Measurements from ENCODE around the gene ZNF862. TPM values are rescaled to one million over a fixed set of nuclear protein-coding genes. Genes with fewer than 3 reads are reported as not detected.

The ZNF862 gene
- total RNA-seq, 1 donor from 2014 or later: 24.6 TPM

GRCh38 chr7:149845257-149845980 lies 7.2 kb downstream of the ZNF862 start:
- no peak for DNase-seq (ENCODE audit: low spot score)

GRCh38 chr7:149846021-149846420 lies 7.8 kb downstream of the ZNF862 start:
- DNase-seq (ENCODE audit: low spot score): no peak

GRCh38 chr7:149846436-149847046 lies 8.4 kb downstream of the ZNF862 start:
- no peak for DNase-seq (ENCODE audit: low spot score)

GRCh38 chr7:149849174-149849573 lies 11.0 kb downstream of the ZNF862 start:
- DNase-seq (ENCODE audit: low spot score): no peak

- no peak for DNase-seq (ENCODE audit: low spot score)
Measured at GRCh38 chr7:149850007-149850594, 11.9 kb downstream of the ZNF862 start.

GRCh38 chr7:149850716-149851115 lies 12.5 kb downstream of the ZNF862 start:
- DNase-seq (ENCODE audit: low spot score): no peak

- DNase-seq (ENCODE audit: low spot score): no peak
Measured at GRCh38 chr7:149851449-149851848, 13.3 kb downstream of the ZNF862 start.

GRCh38 chr7:149853157-149853556 lies 15.0 kb downstream of the ZNF862 start:
- no peak for DNase-seq (ENCODE audit: low spot score)

GRCh38 chr7:149854611-149855360 lies 16.6 kb downstream of the ZNF862 start:
- peak; percentile 61 for DNase-seq (ENCODE audit: low spot score)

GRCh38 chr7:149855361-149856305 lies 17.5 kb downstream of the ZNF862 start:
- no peak for DNase-seq (ENCODE audit: low spot score)

- DNase-seq (ENCODE audit: low spot score): no peak
Measured at GRCh38 chr7:149856583-149856982, 18.4 kb downstream of the ZNF862 start.

- no peak for DNase-seq (ENCODE audit: low spot score)
Measured at GRCh38 chr7:149859369-149859768, 21.2 kb downstream of the ZNF862 start.

GRCh38 chr7:149859876-149860275 lies 21.7 kb downstream of the ZNF862 start:
- no peak for DNase-seq (ENCODE audit: low spot score)

- no peak for DNase-seq (ENCODE audit: low spot score)
Measured at GRCh38 chr7:149860821-149861727, 22.9 kb downstream of the ZNF862 start.

GRCh38 chr7:149861728-149862045 lies 23.5 kb downstream of the ZNF862 start:
- no peak for DNase-seq (ENCODE audit: low spot score)

GRCh38 chr7:149862156-149862555 lies 24.0 kb downstream of the ZNF862 start:
- DNase-seq (ENCODE audit: low spot score): no peak

GRCh38 chr7:149863500-149863899 lies 25.3 kb downstream of the ZNF862 start:
- DNase-seq (ENCODE audit: low spot score): no peak

GRCh38 chr7:149864023-149864422 lies 25.8 kb downstream of the ZNF862 start:
- no peak for DNase-seq (ENCODE audit: low spot score)

GRCh38 chr7:149864751-149865150 lies 26.6 kb downstream of the ZNF862 start:
- DNase-seq (ENCODE audit: low spot score): no peak

- no peak for DNase-seq (ENCODE audit: low spot score)
Measured at GRCh38 chr7:149865437-149865836, 27.3 kb downstream of the ZNF862 start.

Data from ureter (tissue), 1 donor.